CD4-positive, alpha-beta T cell treated with Interleukin-6 for 4 hours (primary cell): ENCODE measurements around the gene PITX1.

Experiments
- DNase-seq: peaks from one replicate; pipeline ENCODE4 v3.0.0-alpha.2; 2020; ENCODE audit warnings: mixed read lengths

Gene PITX1

GRCh38 chr5:135027697-135028615, 6.1 kb downstream of the PITX1 start:
- no peak for DNase-seq

GRCh38 chr5:135027266-135027696, 6.7 kb downstream of the PITX1 start:
- DNase-seq, result no peak

DNA sequence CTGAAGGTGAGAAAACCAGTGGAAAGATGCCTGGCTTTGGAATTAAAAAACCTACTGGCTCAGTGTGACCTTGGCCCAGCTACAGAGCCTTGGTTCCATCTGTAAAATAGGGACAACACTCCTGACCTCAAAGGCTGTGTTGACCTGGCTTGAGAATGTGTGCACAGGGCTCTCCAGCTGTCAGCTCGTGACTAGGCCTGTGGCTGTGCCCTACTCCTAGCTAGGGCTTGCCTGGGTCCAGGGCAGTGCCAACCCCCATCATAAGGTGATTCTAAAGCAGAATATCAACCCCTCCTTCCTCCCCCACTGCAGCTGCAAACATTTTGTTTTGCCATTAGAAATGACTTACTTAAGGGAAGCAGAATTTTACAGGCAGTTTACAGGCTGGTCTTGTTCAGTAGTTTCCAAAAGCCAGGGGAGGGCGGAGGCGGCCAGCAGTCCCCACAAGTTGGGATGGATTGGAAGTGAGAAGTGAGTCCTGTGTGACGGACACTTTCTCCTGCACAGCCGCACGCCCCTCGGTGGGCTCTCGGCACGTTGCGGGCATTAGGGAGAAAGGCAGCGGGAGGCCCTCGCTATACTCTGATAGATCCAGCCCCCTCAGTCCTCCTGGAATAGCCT, 7.3 kb downstream of the PITX1 start:
- no peak for DNase-seq

GRCh38 chr5:135025730-135026644, 8.0 kb downstream of the PITX1 start:
- no peak for DNase-seq

DNA sequence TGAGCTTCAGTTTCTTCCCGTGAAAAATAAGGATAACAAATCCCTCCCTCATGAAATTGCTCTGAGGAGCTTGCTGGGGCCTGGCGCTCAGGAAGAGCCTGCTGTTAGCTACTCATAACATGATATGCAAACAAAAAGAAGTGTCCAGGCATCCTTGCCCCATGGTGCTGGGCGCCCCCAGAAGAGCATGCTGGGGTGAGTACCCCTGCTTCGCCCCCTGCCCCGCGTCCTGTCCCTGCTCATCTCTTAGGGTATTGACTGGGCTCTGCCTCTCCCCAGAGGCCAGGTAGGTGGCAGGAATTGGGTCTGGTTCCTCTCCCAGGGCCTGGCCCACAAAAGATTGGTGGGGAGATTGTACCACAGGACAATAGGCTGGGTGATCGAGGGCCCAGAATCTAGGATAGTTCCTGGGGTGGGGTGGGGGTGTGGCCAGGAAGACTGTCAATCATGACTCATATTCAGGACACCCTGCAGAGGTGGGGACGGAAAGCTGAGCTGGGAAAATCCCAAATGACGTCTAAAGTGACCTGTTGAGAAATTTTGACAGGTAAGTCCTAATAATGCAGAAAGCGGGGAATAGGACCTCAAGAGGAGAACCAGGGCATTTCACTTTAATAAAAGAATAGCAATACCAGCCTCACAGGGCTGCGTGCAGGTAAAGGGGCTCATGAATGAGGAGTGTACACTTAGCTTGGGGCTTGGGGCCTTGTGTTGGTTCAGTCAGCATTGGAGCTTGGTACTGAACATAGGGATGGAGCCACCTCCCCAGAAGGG, 8.9 kb downstream of the PITX1 start:
- DNase-seq, result no peak

- DNase-seq, result no peak
Observed at GRCh38 chr5:135020111-135020895, 13.7 kb downstream of the PITX1 start.

GRCh38 chr5:135019314-135019713, 14.7 kb downstream of the PITX1 start:
- DNase-seq, result no peak

- no peak for DNase-seq
Observed at GRCh38 chr5:135018457-135018856, 15.6 kb downstream of the PITX1 start.

DNA sequence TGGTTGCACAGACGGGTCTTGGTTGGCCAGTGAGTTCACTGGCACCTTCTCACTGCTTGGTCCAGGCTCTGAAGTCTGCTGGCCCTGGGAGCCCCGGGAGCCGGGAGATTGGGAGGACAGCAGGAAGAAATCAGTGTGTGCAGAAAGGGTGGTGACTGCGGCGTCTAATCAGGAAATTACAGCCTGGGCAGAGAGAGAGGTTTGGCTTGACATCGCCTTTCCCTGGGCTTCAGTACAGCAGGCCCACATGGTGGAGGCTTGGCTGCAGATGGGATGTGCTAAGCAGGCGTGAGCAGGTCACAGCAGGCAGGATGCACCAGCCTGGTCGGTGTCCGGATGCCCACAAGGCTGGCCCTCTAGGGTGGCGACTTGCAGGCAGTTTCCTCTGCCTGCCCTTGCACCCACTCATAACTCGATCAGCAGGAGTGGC, 17.2 kb downstream of the PITX1 start:
- DNase-seq, result no peak

- no peak for DNase-seq
Observed at GRCh38 chr5:135015942-135016341, 18.1 kb downstream of the PITX1 start.

DNA sequence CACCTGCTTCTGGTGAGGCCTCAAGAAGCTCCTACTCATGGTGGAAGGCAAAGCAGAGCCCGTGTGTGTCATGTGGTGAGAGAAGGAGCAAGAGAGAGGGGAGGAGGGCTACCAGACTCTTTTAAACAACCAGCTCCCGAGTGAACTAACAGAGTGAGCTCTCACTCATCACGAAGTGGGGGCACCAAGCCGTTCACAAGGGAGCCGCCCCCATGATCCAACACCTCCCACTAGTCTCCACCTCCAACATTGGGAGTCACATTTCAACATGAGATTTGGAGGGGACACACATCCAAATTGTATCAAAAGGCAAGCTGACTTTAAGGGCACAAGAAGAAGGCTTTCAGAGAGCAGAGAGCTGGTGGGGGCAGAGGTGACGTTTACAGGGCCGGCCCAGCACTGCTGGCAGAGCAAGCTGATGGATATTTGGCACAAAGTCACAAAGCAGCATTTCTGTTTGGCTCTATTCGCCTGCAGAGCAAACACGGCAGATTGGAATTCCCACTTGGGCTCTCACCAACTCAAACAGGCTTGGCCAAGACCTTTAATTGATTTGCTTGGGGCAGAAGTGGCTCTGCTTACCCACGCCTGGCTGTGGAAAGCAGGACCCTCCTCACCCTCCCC, 20.0 kb downstream of the PITX1 start:
- no peak for DNase-seq

DNA sequence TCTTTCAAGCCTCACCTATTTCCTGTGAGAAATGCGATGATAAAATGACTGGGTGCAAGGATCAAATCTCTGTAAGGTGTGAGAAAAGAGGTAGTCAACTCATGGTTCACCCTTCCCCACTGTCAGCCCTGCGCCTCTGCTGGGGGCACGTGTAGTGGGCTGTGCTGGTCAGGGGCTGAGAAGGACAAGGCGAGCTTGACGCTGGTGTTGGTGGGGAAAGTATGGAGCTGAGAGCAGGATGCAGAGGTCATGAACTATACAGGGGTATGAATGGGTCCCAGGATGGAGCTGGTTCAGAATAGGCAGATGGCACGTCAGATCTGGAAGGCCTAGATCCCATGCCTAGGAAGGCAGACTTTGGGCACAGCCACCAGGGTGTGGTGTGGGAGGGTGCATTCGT, 20.6 kb downstream of the PITX1 start:
- DNase-seq, result no peak

DNA sequence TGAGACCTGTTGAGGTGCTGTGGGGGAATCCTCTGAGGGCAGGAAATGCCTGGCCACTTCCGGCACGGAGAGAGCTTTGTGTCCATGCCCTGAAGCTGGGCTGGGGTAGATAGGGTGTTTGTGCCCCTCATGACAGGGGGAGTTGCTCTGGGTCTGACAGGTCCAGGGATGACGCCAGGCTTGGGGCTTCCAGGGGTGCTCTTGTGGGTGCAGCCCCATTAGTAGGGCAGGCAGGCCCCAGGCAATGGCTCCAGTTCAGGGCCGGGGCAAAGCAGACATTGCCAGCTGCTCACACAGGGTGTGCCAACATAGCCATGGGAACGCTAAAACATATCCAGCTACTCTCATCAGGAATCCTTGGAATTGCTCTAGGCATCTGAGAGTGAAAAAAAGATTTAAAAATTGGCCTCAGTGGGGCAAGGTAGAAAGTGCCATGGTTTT, 21.1 kb downstream of the PITX1 start:
- DNase-seq, result no peak

GRCh38 chr5:135012033-135012588, 21.9 kb downstream of the PITX1 start:
- DNase-seq, result no peak

GRCh38 chr5:135011355-135012032, 22.5 kb downstream of the PITX1 start:
- no peak for DNase-seq

DNA sequence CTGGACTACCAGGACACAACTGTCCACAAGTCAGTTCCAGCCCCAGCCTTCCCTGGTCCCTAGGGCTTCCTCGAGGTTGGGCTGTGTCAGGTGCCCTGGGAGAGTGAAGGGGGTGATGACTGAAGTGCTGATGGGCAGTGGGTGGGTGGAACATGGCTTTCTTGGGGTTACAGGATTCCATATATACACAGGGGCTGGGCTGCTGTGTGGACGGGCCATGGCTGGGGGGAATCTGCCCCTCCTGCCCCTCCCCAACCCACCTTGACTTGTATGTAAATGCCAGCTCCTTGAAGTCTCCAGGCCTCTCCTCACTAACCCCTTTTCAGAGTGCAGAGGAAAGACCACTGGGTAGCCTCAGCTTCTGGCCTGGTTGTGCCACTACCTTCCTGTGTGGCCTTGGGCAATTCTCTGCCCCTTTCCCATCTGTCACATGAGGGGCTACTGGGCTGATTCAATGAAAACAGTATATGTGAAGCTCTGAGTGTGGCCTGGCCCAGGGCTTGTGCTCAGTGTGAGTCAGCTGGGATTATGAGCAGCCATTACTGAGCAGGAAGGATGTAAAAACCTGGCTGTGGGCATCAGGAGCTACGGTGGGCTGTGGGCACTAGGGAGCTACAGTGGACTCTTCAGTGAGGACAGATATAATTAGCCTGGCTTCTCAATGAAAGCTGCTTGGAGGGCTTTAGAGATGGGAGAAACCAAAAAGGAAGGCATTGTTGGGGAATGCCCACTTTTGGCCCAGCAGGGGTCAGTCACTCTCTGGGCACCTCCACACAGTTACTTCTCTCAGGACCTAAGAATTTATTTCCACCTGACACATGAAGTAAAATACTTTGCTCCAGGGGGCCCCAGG, 23.3 kb downstream of the PITX1 start:
- no peak for DNase-seq

- no peak for DNase-seq
Observed at GRCh38 chr5:135009736-135010501, 24.1 kb downstream of the PITX1 start.
